Activated naive CD8-positive, alpha-beta T cell treated with anti-CD3 and anti-CD28 coated beads for 36 hours (primary cell): ENCODE measurements around the gene AURKAIP1. TPM values are rescaled to one million over a fixed set of nuclear protein-coding genes. Genes with fewer than 3 reads are reported as not detected.
A peak's percentile ranks its signal among the peaks of the same experiment; 100 is the strongest.

Experiments
- DNase-seq: peaks from one replicate; pipeline ENCODE4 v3.0.0; 2021
- H3K27ac Mint-ChIP-seq: one replicate; pipeline ENCODE4 v1.8.0; 2022; ENCODE audit warnings: mild to moderate bottlenecking, moderate library complexity, mixed read lengths
- H3K27me3 Mint-ChIP-seq: one replicate; pipeline ENCODE4 v1.8.0; 2022; ENCODE audit warnings: mild to moderate bottlenecking, mixed read lengths
- H3K36me3 Mint-ChIP-seq: one replicate; pipeline ENCODE4 v1.8.0; 2021; ENCODE audit warnings: mild to moderate bottlenecking, mixed read lengths
- H3K4me1 Mint-ChIP-seq: one replicate; pipeline ENCODE4 v1.8.0; 2021; ENCODE audit warnings: mixed read lengths
- H3K4me3 Mint-ChIP-seq: one replicate; pipeline ENCODE4 v1.8.0; 2022; ENCODE audit warnings: mild to moderate bottlenecking, moderate library complexity, mixed read lengths
- H3K9me3 Mint-ChIP-seq: one replicate; pipeline ENCODE4 v1.8.0; 2022; ENCODE audit warnings: mixed read lengths
- total RNA-seq, 2 experiments: library from RNA; stranded (reverse); gene quantifications; one replicate each; pipeline ENCODE4 v1.2.3, GENCODE V29; 2021

Gene AURKAIP1
- total RNA-seq, 2 experiments from 2014 or later: 143 to 144 TPM

- H3K27ac Mint-ChIP-seq: no peak overlapping the region
Measured at GRCh38 chr1:1361982-1362423, 13.0 kb downstream of the AURKAIP1 start.

GRCh38 chr1:1361233-1361981 is 13.6 kb downstream of the AURKAIP1 start:
- Mint-ChIP-seq H3K4me3 (no peak overlapping the region), H3K27ac (no peak overlapping the region), H3K36me3 (no peaks in the 10 kb centered on the region), H3K9me3 (no peaks in the 10 kb centered on the region), H3K27me3 (no peaks in the 10 kb centered on the region), H3K4me1 (peaks cover 14% of the 10 kb centered on the region)
- DNase-seq: no peak

More at GRCh38 chr1:1361982-1362423, 13.0 kb downstream of the AURKAIP1 start:
- no peaks in the 10 kb centered on the region for H3K36me3 Mint-ChIP-seq
- no peaks in the 10 kb centered on the region for H3K9me3 Mint-ChIP-seq
- DNase-seq: no peak
- H3K4me3 Mint-ChIP-seq: no peak overlapping the region
- peaks cover 14% of the 10 kb centered on the region for H3K4me1 Mint-ChIP-seq
- H3K27me3 Mint-ChIP-seq: no peaks in the 10 kb centered on the region

DNA sequence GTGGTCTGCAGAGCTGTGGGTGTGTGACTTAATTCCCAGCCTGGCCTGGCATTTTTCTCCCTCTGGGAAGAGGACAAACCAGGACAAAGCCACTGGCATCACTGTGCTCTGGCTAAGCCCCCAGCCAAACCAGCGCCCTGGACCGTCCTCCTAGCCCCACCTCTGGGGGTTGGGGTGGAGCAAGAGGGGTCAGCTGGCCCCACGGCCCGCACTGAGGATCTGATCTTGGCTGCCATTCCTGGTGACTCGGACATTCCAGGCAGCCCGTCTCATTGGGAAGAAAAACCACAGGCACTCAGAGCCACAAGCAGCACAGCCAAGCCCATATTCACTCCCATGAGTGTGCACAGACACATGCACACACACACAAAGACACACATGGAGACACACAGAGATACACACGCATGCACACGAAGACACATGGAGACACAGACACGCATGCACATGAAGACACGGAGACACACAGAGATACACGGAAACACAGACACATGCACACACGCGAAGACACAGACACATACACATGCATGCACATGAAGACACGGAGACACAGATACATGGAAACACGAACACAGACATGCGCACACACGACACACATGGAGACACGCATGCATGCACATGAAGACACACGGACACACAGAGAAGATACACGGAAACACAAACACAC is 14.4 kb downstream of the AURKAIP1 start:
- H3K9me3 Mint-ChIP-seq: no peaks in the 10 kb centered on the region
- no peak overlapping the region for H3K4me3 Mint-ChIP-seq
- H3K27ac Mint-ChIP-seq: no peak overlapping the region
- H3K36me3 Mint-ChIP-seq: no peaks in the 10 kb centered on the region
- DNase-seq: no peak
- H3K4me1 Mint-ChIP-seq: peaks cover 14% of the 10 kb centered on the region
- H3K27me3 Mint-ChIP-seq: no peaks in the 10 kb centered on the region

- Mint-ChIP-seq H3K27ac (no peak overlapping the region), H3K9me3 (no peaks in the 10 kb centered on the region), H3K4me1 (peaks cover 14% of the 10 kb centered on the region), H3K4me3 (no peak overlapping the region), H3K36me3 (no peaks in the 10 kb centered on the region), H3K27me3 (no peaks in the 10 kb centered on the region)
- no peak for DNase-seq
Measured at GRCh38 chr1:1359664-1360468, 15.1 kb downstream of the AURKAIP1 start.

- Mint-ChIP-seq H3K9me3 (no peaks in the 10 kb centered on the region), H3K27me3 (peaks cover 2% of the 10 kb centered on the region), H3K27ac (peak overlapping the region; percentile 58), H3K36me3 (no peaks in the 10 kb centered on the region), H3K4me3 (no peak overlapping the region), H3K4me1 (peaks cover 14% of the 10 kb centered on the region)
- no peak for DNase-seq
Measured at GRCh38 chr1:1359308-1359663, 15.7 kb downstream of the AURKAIP1 start.

GRCh38 chr1:1358433-1359271 is 16.4 kb downstream of the AURKAIP1 start, which contains the start of gene MXRA8:
Gene MXRA8 (minus strand): TSS chr1:1358555. CDS start chr1:1358504, 51 bp downstream.
- Mint-ChIP-seq H3K4me3 (no peak within 1 kb of the TSS), H3K4me1 (peaks cover 14% of the 10 kb centered on the region), H3K9me3 (no peaks in the 10 kb centered on the region), H3K36me3 (no peaks in the 10 kb centered on the region), H3K27ac (peak within 1 kb of the TSS; percentile 58), H3K27me3 (peaks cover 7% of the 10 kb centered on the region)
- no peak for DNase-seq

DNA sequence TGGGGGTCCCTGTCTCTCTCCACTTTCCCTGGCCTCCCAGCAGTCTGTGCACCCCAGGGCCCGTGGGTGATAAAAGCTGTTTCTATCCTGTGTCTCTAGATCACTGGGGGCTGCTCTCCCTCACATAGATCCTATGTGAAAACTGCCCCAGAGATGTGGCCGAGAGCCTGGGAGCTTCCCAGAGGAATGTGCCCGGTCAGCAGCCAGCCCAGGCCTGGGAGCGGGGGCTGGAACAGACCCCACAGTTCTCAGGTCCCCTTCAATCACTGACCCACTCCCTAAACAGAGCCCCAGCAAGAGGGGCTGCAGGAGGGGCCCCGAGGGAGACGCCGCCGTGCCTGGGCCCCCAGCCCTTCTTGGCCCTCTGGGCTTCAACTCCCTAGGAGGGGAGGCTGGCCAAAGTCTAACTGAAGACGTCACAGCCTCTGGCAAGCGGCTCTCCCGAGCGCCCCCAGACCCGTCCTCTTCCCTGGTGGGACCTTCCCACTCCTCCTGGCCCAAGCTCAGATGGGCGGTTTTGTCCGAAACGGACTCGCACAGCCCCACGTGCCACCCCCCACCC is 17.1 kb downstream of the AURKAIP1 start:
- Mint-ChIP-seq H3K9me3 (no peaks in the 10 kb centered on the region), H3K27me3 (peaks cover 13% of the 10 kb centered on the region), H3K4me3 (no peak overlapping the region), H3K27ac (no peak overlapping the region), H3K36me3 (no peaks in the 10 kb centered on the region), H3K4me1 (peaks cover 14% of the 10 kb centered on the region)
- DNase-seq: no peak

- H3K4me1 Mint-ChIP-seq: peaks cover 14% of the 10 kb centered on the region
- no peaks in the 10 kb centered on the region for H3K9me3 Mint-ChIP-seq
- H3K4me3 Mint-ChIP-seq: no peak overlapping the region
- H3K27me3 Mint-ChIP-seq: peaks cover 19% of the 10 kb centered on the region
- H3K27ac Mint-ChIP-seq: no peak overlapping the region
- H3K36me3 Mint-ChIP-seq: no peaks in the 10 kb centered on the region
- DNase-seq: no peak
Measured at GRCh38 chr1:1356796-1357401, 18.1 kb downstream of the AURKAIP1 start.

DNA sequence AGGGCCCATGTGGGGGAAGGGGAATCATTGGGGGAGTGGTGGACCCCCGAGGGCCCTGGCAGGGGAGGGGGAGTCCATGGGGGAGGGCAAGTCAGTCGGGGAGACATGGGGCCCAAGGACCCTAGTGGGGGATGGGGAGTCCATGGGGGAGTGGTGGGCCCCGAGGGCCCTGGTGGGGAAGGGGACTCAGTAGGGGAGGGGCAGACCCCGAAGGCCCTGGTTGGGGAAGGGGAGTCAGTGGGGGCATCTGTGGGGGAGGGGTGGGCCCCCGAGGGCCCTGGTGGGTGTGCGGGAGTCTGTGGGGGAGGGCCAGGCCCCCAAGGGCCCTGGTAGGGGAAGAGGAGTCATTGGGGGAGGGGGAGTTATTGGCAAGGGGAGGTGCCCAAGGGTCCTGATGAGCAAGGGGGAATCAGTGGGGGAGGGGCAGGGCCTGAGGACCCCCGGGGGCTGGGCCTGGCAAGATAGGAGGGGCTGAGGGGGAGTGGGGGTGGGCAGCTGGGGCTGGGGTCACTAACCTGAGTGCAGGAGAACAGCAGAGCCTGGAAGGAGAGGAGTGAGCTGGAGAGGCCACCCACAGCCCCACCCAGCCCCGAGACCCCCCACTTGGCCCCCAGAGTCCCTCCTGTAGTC is 18.7 kb downstream of the AURKAIP1 start:
- no peaks in the 10 kb centered on the region for H3K36me3 Mint-ChIP-seq
- peaks cover 14% of the 10 kb centered on the region for H3K4me1 Mint-ChIP-seq
- DNase-seq: no peak
- no peak overlapping the region for H3K4me3 Mint-ChIP-seq
- no peaks in the 10 kb centered on the region for H3K9me3 Mint-ChIP-seq
- no peak overlapping the region for H3K27ac Mint-ChIP-seq
- H3K27me3 Mint-ChIP-seq: peaks cover 19% of the 10 kb centered on the region

- DNase-seq: peak; percentile 39
- no peak overlapping the region for H3K4me3 Mint-ChIP-seq
Measured at GRCh38 chr1:1355416-1355815, 19.6 kb downstream of the AURKAIP1 start.

DNA sequence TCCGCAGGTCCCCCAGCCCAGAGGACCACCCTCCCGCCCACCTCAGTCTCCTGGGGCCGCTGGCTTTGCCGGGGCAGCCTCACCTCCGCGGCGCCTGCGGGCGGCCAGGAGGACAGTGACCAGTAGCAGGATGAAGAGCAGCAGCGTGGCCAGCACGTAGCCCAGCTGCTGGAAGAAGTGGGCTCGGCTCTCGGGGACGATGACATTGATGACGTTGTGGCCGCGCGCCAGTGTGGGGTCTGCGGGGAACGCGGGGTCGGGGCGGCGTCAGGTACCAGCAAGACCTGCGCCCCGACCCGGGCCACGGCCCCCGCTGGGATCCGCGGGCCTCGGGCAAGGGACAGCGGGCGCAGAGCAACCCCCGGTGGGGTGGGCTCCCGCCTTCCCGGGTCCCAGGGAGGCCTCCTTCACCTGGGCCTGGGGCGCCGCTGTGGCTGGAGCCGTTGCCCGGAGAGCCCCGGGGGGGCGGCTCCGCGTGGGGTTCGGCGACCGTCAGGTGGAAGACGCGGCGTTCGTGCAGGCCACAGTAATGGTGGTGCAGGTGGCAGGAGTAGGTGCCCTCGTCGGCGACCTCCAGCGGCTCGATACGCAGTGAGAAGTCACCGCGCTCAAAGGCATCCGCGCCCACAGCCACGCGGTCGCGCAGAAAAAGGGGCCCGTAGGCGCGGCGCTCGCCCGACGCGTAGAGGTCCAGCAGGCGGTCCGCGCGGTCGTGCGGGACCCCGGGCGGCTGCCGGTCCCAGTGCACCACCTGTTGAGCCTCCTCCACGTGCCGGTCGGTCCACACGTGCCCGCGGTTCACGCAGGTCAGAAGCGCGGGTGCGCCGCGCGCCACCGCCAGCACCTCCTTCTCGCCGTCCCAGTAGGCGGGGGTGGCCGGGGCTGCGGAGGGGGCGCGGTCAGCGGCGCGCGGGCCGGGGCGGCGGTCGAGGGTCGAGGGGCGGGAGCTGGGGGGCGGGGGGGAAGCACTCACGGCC is 20.4 kb downstream of the AURKAIP1 start:
- Mint-ChIP-seq H3K9me3 (no peaks in the 10 kb centered on the region), H3K36me3 (no peaks in the 10 kb centered on the region), H3K27me3 (peaks cover 19% of the 10 kb centered on the region), H3K4me3 (peak overlapping the region; percentile 29), H3K4me1 (peaks cover 12% of the 10 kb centered on the region), H3K27ac (no peak overlapping the region)
- DNase-seq: no peak

More at GRCh38 chr1:1355416-1355815, 19.6 kb downstream of the AURKAIP1 start:
- H3K27ac Mint-ChIP-seq: no peak overlapping the region
- peaks cover 14% of the 10 kb centered on the region for H3K4me1 Mint-ChIP-seq
- H3K9me3 Mint-ChIP-seq: no peaks in the 10 kb centered on the region
- H3K27me3 Mint-ChIP-seq: peaks cover 19% of the 10 kb centered on the region
- H3K36me3 Mint-ChIP-seq: no peaks in the 10 kb centered on the region

GRCh38 chr1:1353389-1354151 is 21.4 kb downstream of the AURKAIP1 start:
- no peaks in the 10 kb centered on the region for H3K36me3 Mint-ChIP-seq
- H3K4me1 Mint-ChIP-seq: peaks cover 5% of the 10 kb centered on the region
- no peak for DNase-seq
- no peaks in the 10 kb centered on the region for H3K9me3 Mint-ChIP-seq
- peaks cover 19% of the 10 kb centered on the region for H3K27me3 Mint-ChIP-seq
- no peak overlapping the region for H3K27ac Mint-ChIP-seq
- no peak overlapping the region for H3K4me3 Mint-ChIP-seq
